Smooth muscle cell (in vitro differentiated cells): Measurements from ENCODE around the gene TMTC3. TPM values are rescaled to one million over a fixed set of nuclear protein-coding genes. Genes with fewer than 3 reads are reported as not detected.
"Not testable (repeated sequence)": the region's sequence is repeated elsewhere in the genome, so short reads cannot be mapped to it uniquely, and the experiment has no call there.

Source experiments
- DNase-seq: peaks from one replicate; lab custom pipeline; 2025; ENCODE audit not compliant: unreplicated experiment; lab: John Stamatoyannopoulos, UW
- H2AFZ ChIP-seq: fragments of 200-600 bp; sonication (generic); 2 replicates; pipeline ENCODE4 v1.6.0; 2016; ENCODE audit warnings: antibody characterized with exemption, low read depth, mild to moderate bottlenecking
- H3F3A ChIP-seq: fragments of 200-600 bp; sonication (generic); 2 replicates; pipeline ENCODE4 v1.6.0; 2017; ENCODE audit warnings: antibody characterized with exemption, low read depth
- H3K27ac ChIP-seq: fragments of 200-600 bp; sonication (generic); 2 replicates; pipeline ENCODE4 v1.5.1; 2016; ENCODE audit warnings: low read depth, mild to moderate bottlenecking
- H3K27me3 ChIP-seq: fragments of 200-600 bp; sonication (generic); 2 replicates; pipeline ENCODE4 v1.6.1; 2016; ENCODE audit warnings: low read depth, mild to moderate bottlenecking
- H3K36me3 ChIP-seq: fragments of 200-600 bp; sonication (generic); 2 replicates; pipeline ENCODE4 v1.5.1; 2016; ENCODE audit warnings: low read depth
- H3K4me1 ChIP-seq: fragments of 200-600 bp; sonication (generic); 2 replicates; pipeline ENCODE4 v1.5.1; 2016; ENCODE audit warnings: low read depth
- H3K4me2 ChIP-seq: fragments of 200-600 bp; sonication (generic); 2 replicates; pipeline ENCODE4 v1.6.0; 2016; ENCODE audit warnings: mild to moderate bottlenecking
- H3K4me3 ChIP-seq: fragments of 200-600 bp; sonication (generic); 2 replicates; pipeline ENCODE4 v1.5.1; 2016; ENCODE audit warnings: mild to moderate bottlenecking
- H3K79me2 ChIP-seq: fragments of 200-600 bp; sonication (generic); 2 replicates; pipeline ENCODE4 v1.6.0; 2016; ENCODE audit warnings: low read depth, mild to moderate bottlenecking
- H3K9ac ChIP-seq: fragments of 200-600 bp; sonication (generic); 2 replicates; pipeline ENCODE4 v1.6.0; 2016; ENCODE audit warnings: low read depth
- H3K9me3 ChIP-seq: fragments of 200-600 bp; sonication (generic); replicated peaks from 2 replicates; pipeline ENCODE4 v1.5.1; 2016; ENCODE audit warnings: low read depth
- H4K20me1 ChIP-seq: fragments of 200-600 bp; sonication (generic); 2 replicates; pipeline ENCODE4 v1.6.0; 2016; ENCODE audit warnings: low read depth
- WGBS: methylation state at CpG from one replicate; pipeline ENCODE4 v1.1.7; 2016; ENCODE audit warnings: low lambda C conversion rate; 5-methylcytosine and 5-hydroxymethylcytosine counted together
- polyA plus RNA-seq: library from polyadenylated mRNA; unstranded; fragments of >200 nt; fragmentation: Nextera tagmentation; extraction: Ambion mirVana; gene quantifications from 2 replicates; pipeline ENCODE4 v1.2.1, GENCODE V29; 2016
- total RNA-seq: library from RNA; depleted of rRNA; stranded (reverse); fragments of >200 nt; gene quantifications from 2 replicates; pipeline ENCODE4 v1.2.3, GENCODE V29; 2014
- TF ChIP-seq, protein P1 (sequence below): fragments of 200-600 bp; sonication (generic); IDR thresholded peaks from 2 replicates; pipeline ENCODE4 v1.5.1; 2017; ENCODE audit warnings: borderline replicate concordance, mild to moderate bottlenecking, antibody characterized with exemption; ENCODE audit not compliant: insufficient read depth, poor library complexity, severe bottlenecking

TMTC3 gene
- total and polyA plus RNA-seq, 2 experiments from 2014 or later = 8.7 to 49.3 TPM

GRCh38 chr12:88127099-88127498, 15.0 kb upstream of the TMTC3 start:
- Histone ChIP-seq H3K9ac (no peak overlapping the region), H4K20me1 (no peaks in the 10 kb centered on the region), H2AFZ (no peak overlapping the region), H3K4me2 (no peak overlapping the region), H3K27me3 (no peaks in the 10 kb centered on the region), H3K36me3 (peaks cover 9% of the 10 kb centered on the region), H3K79me2 (no peaks in the 10 kb centered on the region), H3F3A (no peaks in the 10 kb centered on the region), H3K9me3 (no peaks in the 10 kb centered on the region), H3K4me1 (no peaks in the 10 kb centered on the region), H3K4me3 (no peak overlapping the region), H3K27ac (no peak overlapping the region)
- TF ChIP-seq, protein P1, sequence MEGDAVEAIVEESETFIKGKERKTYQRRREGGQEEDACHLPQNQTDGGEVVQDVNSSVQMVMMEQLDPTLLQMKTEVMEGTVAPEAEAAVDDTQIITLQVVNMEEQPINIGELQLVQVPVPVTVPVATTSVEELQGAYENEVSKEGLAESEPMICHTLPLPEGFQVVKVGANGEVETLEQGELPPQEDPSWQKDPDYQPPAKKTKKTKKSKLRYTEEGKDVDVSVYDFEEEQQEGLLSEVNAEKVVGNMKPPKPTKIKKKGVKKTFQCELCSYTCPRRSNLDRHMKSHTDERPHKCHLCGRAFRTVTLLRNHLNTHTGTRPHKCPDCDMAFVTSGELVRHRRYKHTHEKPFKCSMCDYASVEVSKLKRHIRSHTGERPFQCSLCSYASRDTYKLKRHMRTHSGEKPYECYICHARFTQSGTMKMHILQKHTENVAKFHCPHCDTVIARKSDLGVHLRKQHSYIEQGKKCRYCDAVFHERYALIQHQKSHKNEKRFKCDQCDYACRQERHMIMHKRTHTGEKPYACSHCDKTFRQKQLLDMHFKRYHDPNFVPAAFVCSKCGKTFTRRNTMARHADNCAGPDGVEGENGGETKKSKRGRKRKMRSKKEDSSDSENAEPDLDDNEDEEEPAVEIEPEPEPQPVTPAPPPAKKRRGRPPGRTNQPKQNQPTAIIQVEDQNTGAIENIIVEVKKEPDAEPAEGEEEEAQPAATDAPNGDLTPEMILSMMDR = no peak
- no peak for DNase-seq
- WGBS = 96% methylated on average over 3 of the region's 3 CpGs

- Histone ChIP-seq H3K27ac (no peak overlapping the region), H3K79me2 (no peaks in the 10 kb centered on the region), H3K4me1 (no peaks in the 10 kb centered on the region), H2AFZ (no peak overlapping the region), H3K4me3 (no peak overlapping the region), H3K4me2 (no peak overlapping the region), H3K9ac (no peak overlapping the region), H4K20me1 (no peaks in the 10 kb centered on the region), H3K9me3 (no peaks in the 10 kb centered on the region), H3F3A (no peaks in the 10 kb centered on the region), H3K27me3 (no peaks in the 10 kb centered on the region), H3K36me3 (peaks cover 9% of the 10 kb centered on the region)
- 97% methylated on average over 3 of the region's 3 CpGs for WGBS
- TF ChIP-seq, protein P1 = no peak
- no peak for DNase-seq
Observed at GRCh38 chr12:88127855-88128254, 14.3 kb upstream of the TMTC3 start.

DNA sequence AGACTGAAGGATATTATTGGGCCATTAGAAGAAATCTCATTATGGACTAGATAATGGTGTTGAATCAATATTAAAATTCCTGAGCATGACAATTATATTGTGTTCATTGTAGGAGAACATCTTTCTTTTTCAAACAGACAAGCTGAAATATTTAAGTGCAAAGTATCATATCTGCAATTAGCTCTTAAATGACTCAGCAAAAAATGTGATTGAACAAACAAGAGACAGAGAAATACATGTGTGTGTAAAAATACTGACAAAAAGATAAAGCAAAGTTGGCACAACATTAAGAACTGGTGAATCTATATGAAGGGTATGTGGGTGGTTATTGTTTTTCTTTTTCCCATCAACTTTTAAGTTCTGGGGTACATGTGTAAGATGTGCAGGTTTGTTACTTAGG, 9.7 kb upstream of the TMTC3 start:
- Histone ChIP-seq H3F3A (no peaks in the 10 kb centered on the region), H3K9me3 (no peaks in the 10 kb centered on the region), H4K20me1 (no peaks in the 10 kb centered on the region), H3K4me3 (no peak overlapping the region), H3K27me3 (no peaks in the 10 kb centered on the region), H3K4me2 (no peak overlapping the region), H3K4me1 (no peaks in the 10 kb centered on the region), H3K27ac (no peak overlapping the region), H2AFZ (no peak overlapping the region), H3K36me3 (peaks cover 4% of the 10 kb centered on the region), H3K79me2 (no peaks in the 10 kb centered on the region), H3K9ac (no peak overlapping the region)
- no peak for DNase-seq
- TF ChIP-seq, protein P1 = no peak

- H3K4me1 ChIP-seq, H3K4me2 ChIP-seq, H3K9me3 ChIP-seq, H3K36me3 ChIP-seq, DNase-seq, H3K27ac ChIP-seq, H4K20me1 ChIP-seq, H3K27me3 ChIP-seq, H3K79me2 ChIP-seq, H2AFZ ChIP-seq, H3K9ac ChIP-seq, H3F3A ChIP-seq, H3K4me3 ChIP-seq: not testable (repeated sequence)
- 95% methylated on average over 2 of the region's 2 CpGs for WGBS
Observed at GRCh38 chr12:88133181-88133580, 8.9 kb upstream of the TMTC3 start.

DNA sequence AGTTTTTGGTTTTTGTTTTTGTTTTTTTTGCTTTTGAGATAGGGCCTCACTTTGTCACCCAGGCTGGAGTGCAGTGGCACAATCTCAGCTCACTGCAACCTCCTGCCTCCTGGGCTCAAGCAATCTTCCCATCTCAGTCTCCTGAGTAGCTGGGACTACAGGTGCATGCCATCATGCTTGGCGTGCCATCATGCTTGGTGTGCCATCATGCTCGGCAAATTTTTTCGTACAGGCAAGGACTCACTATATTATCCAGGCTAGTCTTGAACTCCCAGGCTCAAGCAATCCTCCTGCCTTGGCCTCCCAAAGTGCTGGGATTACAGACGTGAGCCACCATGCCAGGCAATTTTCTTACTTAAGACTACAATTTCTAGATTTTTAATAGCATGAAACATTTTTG, 2.4 kb upstream of the TMTC3 start:
- Histone ChIP-seq H3K4me1 (peaks cover 14% of the 10 kb centered on the region), H3K79me2 (peaks cover 19% of the 10 kb centered on the region)
- DNase-seq, H3K27me3 ChIP-seq, H3K4me2 ChIP-seq, H3K36me3 ChIP-seq, H3F3A ChIP-seq, H3K9ac ChIP-seq, H3K27ac ChIP-seq, H4K20me1 ChIP-seq, H2AFZ ChIP-seq, H3K4me3 ChIP-seq, H3K9me3 ChIP-seq: not testable (repeated sequence)
- WGBS = 100% methylated on average over 4 of the region's 4 CpGs
